ENCODE data around the gene GSS.

DNA sequence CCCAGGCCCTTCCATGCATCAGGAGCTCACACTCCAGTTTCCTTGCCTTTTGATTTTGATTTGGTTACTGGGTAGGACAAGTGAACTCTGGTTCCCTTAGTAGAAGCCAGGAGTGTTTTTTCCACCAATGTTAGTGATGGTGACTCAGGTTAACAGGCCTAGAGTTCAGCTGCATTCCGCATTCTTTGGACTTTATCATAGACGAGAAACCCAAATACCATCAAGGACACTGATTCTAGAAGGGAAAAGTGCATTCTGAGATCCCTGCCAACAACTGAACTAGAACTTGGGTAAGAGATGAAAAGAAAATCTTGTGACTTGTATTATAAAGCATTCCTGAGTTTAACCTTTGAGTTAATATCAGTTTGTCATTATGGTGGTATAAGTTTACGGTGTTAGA, 8.9 kb downstream of the GSS start:
- TF ChIP-seq, protein P1, sequence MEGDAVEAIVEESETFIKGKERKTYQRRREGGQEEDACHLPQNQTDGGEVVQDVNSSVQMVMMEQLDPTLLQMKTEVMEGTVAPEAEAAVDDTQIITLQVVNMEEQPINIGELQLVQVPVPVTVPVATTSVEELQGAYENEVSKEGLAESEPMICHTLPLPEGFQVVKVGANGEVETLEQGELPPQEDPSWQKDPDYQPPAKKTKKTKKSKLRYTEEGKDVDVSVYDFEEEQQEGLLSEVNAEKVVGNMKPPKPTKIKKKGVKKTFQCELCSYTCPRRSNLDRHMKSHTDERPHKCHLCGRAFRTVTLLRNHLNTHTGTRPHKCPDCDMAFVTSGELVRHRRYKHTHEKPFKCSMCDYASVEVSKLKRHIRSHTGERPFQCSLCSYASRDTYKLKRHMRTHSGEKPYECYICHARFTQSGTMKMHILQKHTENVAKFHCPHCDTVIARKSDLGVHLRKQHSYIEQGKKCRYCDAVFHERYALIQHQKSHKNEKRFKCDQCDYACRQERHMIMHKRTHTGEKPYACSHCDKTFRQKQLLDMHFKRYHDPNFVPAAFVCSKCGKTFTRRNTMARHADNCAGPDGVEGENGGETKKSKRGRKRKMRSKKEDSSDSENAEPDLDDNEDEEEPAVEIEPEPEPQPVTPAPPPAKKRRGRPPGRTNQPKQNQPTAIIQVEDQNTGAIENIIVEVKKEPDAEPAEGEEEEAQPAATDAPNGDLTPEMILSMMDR (IDR thresholded peaks at IDR 0.05): no peak
- no peak for TF ChIP-seq POLR2A (IDR thresholded peaks at IDR 0.05)

Measured in esophagus squamous epithelium (tissue), 4 donors.